Measurements from ENCODE around the gene CNGB1.
"Not testable (repeated sequence)": the region's sequence is repeated elsewhere in the genome, so short reads cannot be mapped to it uniquely, and the experiment has no call there.

CNGB1 gene

DNA sequence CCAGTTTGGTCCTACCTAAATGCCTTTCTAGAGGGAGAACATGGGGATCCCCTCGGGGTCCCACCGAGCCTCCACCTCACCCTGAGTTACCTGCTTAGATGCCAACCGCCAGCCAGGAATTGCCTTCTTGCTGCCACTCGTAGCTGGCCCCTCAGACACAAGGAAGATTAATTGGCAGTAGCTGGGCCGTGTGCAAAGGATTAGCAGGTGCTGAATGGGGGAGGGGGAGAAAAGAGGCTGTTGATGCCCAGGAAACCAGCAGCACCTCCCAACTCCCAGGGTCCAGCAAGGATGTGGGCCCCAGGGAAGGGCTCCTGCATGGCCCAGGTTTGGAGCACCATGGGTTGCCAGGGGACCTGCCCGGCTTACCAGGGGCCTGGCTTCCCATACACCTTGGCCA, at the start of gene CNGB1:
Gene CNGB1 (minus strand): TSS at position 159 of the 400 bp plus-strand sequence. CDS start 3,842 bp downstream, outside the sequence.
- DNase-seq: no peak

DNA sequence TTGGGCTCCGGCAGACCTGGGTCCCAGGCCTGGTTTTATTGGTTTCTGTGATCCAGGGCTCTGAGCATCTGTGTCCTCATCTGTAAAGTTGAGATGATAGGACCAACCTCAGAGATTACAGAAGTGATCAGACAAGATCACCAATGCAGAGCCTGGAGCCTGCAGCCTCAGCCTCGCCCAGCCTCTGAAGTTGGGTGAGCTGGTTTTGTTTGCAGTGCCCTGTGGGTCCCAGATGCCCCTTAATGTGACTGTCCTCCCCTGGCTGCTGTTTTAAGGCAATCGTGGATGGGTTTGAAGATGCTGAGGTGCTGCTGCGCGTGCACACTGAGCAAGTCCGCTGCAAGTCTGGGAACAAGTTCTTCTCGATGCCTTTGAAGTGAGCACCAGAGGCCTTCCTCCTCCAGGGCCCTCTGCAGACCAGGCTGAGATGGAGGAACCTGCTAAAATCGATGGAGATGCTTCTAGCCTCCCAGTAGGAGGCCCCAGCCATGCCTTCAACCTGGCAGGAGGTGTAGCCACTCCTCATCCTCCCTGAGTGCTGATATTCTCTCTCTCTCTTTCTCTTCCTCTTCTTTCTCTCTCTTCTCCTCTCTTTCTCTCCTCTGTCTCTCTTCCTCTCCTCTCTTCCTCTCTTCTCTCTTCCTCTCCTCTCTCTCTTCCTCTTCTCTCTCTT, 49.1 kb upstream of the CNGB1 start:
- DNase-seq: no peak

DNA sequence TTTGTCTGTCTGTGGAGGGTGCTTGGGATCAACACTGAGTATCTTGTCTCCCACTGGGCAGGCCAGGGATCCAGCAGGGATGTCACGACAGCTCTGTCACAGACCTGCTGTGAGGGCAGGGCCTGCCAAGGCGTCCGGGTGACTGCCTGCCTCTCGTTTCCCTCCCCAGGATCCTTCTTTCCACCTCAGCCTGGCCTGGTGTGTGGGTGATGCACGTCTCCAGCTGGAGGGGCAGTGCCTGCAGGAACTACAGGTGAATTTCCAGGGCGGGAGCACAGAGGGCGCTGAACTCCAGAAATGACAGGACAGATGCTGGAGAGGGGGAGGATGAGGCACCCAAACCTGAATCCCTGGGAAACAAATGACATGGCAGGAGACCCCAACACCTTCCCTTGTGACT, 47.9 kb upstream of the CNGB1 start:
- DNase-seq: no peak

DNA sequence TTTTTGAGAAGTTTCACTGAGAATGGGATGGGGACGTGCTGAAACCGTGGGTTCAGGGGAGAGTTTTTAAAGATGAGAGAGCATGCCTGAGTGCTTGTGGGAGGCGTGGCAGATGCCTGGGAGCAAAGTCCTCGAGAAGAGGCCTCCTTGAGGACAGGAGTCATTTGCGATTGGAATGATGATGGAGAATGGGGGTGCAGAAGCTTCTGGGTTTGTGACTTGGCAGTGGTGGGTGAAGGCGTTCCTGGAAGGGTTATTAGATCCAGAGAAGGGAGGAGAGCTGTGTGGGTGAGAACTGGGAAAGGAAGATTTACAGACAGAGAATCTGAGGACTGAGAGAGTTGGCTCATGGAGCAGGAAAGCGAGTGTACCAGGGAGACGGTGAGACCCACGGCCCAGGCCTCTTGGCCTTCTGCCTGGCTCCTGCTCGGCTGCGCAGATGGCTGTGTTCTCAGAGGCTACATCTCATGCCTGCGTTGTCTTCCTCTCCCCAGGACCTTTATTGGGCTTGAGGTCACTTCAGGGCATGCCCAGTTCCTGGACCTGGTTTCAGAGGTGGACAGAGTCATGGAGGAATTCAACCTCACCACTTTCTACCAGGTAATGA, 46.0 kb upstream of the CNGB1 start:
- no peak for DNase-seq

DNA sequence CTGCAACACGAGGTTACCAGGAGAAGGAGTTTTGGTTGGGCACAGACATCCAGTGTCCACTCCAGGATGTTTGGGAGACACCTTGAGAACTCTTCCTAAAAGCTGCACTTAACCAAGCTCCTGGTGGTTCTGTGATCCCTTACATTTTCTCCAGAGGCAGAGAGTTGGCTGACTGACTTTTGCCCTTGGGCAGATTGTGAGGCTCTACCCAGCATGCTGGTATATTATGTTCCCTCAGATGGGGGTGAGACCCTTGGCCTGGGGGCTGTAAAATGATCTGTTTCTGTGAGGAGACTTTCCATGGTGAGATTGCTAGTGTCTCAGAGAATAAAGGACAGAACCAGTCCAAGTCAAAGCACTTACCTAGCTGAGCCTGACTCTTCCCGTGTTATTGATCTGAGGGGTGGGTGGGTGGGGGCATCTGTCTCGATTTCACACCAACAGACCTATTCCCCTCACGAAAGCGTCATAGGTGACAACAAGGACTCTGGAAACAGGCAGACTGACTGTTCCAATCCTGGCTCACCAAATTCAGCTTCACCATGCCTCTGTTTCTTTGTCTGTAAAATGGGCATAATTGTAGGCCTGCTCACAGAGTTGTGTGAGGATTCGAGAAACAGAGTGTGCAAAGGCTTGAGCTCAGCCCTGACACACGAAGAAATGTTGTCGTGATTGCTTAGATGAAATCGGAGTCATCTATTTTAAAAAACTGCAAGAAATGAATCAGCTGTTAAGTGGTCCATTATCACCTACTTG, 42.5 kb upstream of the CNGB1 start:
- no peak for DNase-seq

DNA sequence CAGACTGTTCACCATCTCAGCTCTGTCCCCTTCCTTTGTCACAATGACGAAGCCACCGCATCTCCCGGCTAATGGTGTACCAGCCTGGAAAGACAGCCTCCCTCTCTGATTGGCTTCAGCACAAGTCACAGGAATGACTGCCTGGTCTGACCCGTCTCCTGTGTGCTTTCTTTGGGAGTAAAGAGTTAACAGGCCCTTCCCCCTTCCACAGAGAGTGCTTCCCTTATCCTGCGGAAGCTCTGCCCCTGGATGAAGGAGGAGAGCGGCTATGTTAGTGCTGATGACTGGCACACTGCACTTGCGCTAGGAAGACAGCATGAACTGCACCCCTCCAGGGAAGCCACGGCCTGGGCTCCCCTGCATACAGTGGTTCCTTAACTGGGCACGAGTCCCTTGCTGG, 41.6 kb upstream of the CNGB1 start:
- no peak for DNase-seq

DNA sequence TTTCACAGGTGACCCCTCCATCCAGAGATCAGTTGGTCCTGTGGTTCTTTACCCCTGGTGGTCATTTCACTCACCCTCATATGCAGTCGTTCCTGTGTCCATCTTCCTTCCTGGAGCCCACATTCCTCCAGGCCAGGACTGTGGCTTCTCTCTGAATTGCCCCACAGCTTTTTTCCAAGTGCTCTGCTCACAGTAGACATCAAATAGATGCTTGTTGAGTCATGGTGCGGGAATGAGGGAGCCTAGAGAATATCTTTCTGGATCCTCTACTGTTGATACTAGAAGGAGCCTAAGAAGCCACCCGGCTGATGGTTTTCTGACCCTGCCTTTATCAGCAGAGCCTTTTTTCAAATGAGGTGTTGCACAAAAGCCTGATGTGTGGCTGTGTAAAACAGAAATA, 40.7 kb upstream of the CNGB1 start:
- no peak for DNase-seq

DNA sequence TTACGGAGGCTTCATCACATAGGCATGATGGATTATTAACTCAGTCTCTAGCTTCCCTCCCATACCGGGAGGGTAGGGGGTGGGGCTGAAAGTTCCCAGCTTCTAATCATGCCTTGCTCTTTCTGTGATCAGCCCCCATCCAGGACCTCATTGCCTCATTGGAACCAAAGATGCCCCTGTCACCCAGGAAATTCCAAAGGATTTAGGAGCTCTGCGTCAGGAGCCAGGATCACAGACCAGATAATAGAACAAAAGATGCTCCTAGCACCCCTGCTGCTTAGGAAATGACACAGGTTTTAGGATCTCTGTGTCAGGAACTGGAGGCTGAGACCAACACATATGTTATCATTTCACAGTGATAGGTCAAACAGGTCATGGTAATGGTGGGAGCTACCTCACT, 40.0 kb upstream of the CNGB1 start:
- no peak for DNase-seq

DNA sequence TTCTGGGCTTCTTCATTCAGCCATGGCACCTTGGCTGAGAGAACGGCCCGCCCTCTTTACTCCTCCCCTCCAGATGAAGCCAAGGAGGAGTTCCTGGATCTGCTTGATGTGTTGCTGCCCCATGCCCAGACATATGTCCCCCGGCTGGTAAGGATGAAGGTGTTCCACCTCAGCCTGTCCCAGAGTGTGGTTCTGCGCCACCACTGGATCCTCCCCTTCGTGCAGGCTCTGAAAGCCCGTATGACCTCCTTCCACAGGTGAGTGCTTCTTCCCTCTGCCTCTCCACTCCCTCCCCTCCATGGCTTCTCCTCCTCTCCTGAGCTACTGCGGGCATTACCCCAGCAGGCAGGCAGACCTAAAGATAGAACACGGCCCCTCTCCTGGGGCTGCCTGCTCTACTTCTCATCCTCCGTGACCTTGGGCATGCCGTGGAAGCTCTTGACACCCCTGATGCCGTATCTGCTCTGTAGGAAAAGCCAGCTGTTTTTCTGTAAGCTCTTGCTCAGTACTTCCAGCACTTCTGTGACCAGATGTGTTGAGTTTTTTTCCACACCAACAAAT, 39.0 kb upstream of the CNGB1 start:
- no peak for DNase-seq

DNA sequence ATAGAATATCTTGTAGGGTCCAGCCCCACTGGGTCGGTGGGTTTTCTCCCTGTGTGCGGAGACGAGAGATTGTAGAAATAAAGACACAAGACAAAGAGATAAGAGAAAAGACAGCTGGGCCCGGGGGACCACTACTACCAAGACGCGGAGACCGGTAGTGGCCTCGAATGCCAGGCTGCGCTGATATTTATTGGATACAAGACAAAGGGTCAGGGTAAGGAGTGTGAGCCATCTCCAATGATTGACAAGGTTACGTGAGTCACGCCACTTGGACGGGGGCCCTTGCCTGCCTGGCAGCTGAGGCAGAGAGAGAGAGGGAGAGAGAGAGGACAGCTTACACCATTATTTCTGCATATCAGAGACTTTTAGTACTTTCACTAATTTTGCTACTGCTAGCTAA, 33.8 kb upstream of the CNGB1 start:
- not testable (repeated sequence) for DNase-seq

DNA sequence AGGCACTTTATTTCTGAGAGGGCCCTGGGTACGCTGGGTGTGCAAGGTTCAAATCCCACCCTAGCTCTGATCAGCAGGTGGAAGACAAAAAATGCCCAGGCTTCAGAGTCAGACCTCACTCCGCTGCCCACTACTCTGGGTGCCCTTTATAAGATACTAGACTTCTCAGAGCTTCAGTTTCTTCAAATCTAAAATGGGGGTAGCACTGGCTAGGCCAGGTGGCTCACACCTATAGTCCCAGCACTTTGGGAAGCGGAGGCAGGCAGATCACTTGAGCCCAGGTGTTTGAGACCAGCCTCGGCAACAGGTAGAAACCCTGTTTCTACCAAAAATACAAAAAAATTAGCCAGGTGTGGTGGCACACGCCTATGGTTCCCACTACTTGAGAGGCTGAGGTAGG, 32.0 kb upstream of the CNGB1 start:
- no peak for DNase-seq

DNA sequence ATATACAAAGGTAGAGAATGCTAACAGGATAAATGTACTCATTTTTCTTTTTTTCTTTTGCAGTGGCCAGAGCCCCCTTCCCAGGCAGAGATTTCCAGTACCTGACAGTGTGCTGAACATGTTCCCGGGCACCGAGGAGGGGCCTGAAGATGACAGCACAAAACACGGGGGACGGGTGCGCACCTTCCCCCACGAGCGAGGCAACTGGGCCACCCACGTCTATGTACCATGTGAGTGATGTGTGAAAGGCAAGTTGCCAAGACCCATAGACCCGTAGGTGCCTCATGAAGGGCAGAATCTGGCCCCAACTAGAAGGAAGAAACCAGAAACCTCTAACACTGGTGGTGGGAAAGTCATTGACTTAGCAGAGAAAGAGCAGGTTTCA, 31.5 kb upstream of the CNGB1 start:
- DNase-seq: no peak

DNA sequence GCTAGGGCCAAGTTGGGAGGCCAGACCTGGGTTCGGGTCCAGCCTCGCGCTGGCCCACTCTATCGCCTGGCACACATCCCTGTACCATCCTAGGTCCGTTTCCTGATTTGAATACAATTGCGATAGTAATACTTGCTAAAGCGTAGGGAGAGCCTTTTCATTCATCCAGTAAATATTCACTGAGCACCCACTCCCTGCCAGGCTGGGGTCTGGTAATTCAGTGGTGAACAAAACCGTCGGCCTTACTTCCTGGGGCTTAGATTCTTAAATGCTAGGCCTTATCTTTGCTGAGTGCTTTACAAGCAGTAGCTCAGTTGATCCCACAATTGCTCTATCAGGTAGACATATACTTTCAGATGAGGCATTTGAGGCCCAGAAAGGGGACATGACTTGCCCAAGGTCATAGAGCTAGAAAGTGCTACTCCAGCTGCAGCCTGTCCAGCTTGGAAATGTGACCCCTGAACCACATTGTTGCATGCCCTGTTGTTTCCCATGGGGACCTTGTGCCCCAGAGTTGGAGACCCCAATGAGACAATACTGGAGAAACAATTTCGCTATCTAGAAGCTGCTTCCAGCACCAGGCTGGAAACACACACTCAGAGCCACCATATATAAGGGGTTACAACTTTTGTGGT, 31.0 kb upstream of the CNGB1 start:
- DNase-seq: no peak

DNA sequence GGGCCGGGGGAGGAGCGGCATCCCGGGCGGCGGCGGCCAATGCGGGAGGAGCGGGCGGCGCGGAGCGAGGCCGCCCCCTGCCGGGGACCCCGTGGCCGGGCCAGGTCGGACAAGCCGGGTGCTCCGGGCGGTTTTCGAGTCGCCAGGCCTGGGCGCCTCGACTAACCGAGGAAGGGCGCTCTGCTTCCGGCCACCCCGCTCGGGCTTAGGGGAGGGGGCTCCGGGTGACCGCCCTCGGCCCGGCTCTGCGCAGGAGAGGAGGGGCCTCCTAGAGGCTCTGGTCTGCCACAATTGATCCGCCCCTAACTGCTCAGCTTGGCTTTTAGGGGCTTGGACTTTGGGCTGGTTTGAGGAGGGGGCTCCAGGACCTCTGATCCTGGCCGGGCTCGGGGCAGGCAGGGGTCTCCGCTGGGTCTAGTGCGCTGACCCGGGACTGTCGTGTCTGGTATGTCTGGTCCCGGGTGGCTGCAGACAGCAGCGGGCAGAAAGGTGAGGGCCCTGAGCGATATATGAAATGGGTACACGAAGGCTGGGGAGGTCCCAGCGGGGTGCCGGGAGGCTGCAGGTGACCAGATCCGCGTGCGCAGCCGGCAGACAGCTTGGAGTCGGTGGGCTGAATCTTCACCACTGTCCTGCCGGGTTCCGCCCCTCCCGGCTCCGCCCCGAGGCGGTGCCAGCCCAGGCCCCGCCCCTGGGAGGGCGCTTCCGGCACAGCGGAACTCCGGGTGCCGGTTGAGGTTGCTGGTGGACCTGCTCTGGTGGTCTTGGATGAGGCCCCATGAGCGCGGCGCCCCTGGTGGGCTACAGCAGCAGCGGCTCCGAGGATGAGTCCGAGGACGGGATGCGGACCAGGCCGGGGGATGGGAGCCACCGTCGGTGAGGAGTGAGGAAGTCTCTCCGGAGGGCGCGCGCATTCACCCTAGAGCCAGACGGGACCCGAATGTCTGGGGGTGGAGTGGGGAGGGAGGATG, 30.1 kb upstream of the CNGB1 start, which contains the start of gene USB1:
Gene USB1 (plus strand): TSS at position 702 of the 971 bp plus-strand sequence. CDS start 77 bp downstream, at position 779.
- DNase-seq: peak; percentile 57

DNA sequence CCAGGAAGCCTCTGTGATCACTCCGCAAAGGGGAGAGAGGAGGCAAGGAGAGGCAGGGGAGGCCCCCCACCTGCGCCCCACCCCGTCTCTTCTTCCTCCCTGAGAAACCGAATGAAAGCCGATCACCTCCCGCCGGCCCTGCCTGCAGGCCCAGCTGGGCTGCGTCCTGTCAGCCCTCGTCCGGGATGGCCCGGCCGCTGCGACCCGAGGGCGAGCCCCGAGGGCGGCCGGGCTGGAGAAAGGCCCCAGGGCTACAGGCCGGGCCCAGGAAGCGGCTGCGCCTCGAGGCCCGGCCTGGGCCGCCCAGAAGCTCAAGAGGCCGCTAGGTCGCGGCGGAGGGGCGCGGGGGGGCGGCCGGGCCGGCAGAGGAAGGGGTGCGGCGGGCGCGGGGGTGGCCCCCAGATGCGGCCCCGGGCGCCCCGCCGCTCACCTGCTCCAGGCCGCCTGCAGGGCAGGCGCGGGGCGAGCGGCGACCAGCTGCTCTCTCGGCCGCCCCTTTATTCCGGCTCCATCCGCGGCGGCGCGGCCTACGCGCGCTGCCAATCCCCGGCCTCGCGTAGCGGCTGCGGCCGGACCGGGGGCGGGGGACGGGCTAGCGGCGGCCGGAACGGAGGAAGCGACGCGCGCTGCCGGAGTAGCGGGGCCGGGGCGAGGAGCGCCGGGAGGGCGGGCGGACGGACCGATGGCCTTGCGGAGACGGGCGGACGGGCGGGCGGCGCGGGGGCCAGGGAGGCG, 29.2 kb upstream of the CNGB1 start, which contains the start of gene ZNF319:
Gene ZNF319 (minus strand): TSS at position 702 of the 735 bp plus-strand sequence. CDS start 2,407 bp downstream, outside the sequence.
- no peak for DNase-seq

DNA sequence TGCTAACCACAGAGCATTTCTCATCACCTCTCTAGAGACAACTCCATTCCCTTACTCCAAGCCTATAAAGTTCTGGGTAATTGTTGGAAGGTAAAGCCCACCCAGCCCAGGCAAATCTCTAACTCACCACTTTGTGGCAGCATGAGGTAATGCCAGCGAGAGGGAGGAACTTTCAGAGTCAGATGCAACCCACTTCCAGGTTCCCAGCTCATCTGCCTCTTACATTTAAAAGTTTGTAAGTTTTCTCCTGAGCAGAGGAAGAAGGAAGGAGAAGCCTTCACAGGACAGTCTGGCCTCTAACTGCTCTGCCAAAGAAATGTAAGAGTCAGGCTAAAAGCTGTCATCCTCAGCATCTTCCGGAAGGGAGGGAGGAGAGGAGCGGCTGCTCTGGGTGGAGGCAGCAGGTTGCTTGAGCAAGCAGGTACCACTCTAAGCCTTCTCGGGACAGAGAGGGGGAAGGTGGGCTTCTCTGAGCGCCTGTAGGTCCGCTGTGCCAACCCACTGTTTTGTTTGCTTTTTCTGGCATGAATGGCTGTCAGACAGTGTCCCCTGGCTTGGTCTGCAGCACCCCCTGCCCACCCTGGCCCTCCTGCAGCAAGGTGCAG, 28.5 kb upstream of the CNGB1 start:
- DNase-seq: no peak

DNA sequence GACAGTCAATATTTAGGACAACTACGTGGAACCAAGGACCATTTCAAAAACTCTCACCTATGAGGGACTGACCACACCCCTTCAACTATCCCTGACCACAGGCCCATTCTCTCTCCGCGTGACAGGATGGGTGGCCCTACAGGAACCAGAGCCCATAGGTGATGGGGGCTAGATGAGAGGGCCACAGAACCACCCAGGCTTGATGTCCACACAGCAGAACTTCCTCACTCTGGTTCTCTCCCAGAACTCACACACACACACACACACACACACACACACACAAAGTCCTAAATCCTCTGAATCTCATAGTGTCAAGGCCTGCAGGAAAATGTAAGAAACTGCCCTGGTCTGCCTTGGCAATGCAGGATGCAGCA, 28.1 kb upstream of the CNGB1 start:
- DNase-seq: no peak

DNA sequence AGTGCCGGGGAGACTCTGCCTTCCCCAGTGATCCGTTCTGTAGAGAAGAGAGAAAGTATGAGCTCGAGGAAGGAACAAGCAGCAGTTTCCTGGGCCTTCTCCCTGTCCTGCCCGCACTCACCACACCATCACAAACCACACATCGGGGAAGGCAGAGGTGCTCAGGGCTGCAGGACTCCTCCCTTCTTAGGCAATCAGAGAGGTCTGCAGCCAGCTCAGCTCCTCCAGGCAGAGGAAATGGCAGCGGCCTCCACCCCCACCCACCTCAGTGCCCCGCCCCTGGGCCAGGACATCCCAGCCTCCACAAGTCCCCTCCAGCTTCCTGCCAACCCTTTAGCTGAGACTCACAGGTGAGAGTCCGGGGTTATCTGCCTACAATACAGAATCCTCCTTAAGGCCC, 27.6 kb upstream of the CNGB1 start:
- DNase-seq: no peak

DNA sequence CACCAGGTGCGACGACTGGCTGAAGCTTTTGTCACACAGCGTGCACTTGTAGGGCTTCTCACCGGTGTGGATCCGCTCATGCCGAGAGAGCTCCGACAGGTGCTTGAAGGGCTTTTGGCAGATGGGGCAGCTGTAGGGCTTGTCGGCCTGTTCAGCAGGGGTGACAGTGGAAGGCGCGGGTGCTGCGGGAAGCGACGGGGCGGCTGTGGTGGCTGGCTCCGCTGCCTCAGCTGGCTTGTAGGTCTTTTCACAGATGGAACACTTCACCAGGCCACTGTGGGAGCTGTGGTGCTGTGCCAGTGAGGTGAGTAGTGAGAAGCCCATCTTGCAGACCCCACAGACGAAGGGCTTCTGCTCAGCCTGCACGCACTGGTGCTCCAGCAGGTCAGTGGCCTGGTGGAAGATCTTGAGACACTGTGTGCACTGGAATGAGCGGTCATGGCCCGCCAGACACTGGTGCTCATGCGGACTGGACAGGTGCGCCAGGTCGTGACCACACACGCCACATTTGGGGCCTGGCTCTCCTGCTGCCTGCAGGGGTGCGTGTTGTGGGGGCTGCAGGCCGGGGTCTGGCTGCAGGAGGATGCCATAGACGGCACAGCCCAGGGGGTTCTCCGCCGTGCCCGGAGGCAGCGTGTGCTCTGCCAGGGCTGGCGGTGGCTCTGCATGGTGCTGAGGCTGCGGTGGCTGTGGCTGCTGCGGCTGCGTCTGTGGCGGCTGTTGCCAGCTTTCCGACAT, 26.8 kb upstream of the CNGB1 start:
- no peak for DNase-seq

DNA sequence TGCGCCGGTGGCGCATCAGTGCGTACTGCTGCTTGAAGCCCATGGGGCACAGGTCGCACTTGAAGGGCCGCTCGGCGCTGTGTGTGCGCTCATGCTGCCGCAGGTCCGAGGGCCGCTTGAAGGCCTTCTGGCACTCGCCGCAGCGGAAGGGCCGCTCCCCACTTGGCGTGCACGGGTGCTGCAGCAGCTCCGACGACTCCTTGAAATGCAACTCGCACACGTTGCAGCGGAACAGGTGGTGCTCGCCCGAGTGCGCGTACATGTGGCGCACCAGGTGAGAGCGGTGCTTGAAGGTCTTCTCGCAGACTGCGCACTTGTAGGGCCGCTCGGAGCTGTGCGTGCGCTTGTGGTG, 26.2 kb upstream of the CNGB1 start:
- no peak for DNase-seq

All from amniotic stem cell (primary cell).